Measurements from ENCODE around the gene RIPK3. TPM values are rescaled to one million over a fixed set of nuclear protein-coding genes. Genes with fewer than 3 reads are reported as not detected.
"Not testable (repeated sequence)": the region's sequence is repeated elsewhere in the genome, so short reads cannot be mapped to it uniquely, and the experiment has no call there.

Gene RIPK3
- 1 to 10 TPM; 2.1 to 3.6 (median 2.8) TPM for polyA plus RNA-seq (ENCODE audit: insufficient read depth in 1 of 5, insufficient read length in 5 of 5, low replicate concordance in 1 of 5)
- long read RNA-seq, donor 1, partial matches to known transcripts = 0 of 2 reads
- long read RNA-seq, donor 1, other reads (novel, unspliced or antisense) = 0 of 2 reads
- long read RNA-seq, donor 2 = 0 reads
- long read RNA-seq, donor 3 = 0 reads
- long read RNA-seq, donor 4 = 0 reads
- long read RNA-seq, donor 5 = 0 reads
- long read RNA-seq, donor 6, partial matches to known transcripts = 0 of 1 reads
- long read RNA-seq, donor 6, other reads (novel, unspliced or antisense) = 0 of 1 reads
- long read RNA-seq, donor 7, partial matches to known transcripts = 0 of 1 reads
- long read RNA-seq, donor 7, other reads (novel, unspliced or antisense) = 0 of 1 reads
- long read RNA-seq, donor 8 = 0 reads

GRCh38 chr14:24339284-24340151, at the start of gene RIPK3:
Gene RIPK3, minus strand, starts transcription at chr14:24339991. Its CDS starts 165 bp downstream, at chr14:24339826.
- DNase-seq = no peak

GRCh38 chr14:24389226-24389848, 49.5 kb upstream of the RIPK3 start:
- DNase-seq = no peak

DNA sequence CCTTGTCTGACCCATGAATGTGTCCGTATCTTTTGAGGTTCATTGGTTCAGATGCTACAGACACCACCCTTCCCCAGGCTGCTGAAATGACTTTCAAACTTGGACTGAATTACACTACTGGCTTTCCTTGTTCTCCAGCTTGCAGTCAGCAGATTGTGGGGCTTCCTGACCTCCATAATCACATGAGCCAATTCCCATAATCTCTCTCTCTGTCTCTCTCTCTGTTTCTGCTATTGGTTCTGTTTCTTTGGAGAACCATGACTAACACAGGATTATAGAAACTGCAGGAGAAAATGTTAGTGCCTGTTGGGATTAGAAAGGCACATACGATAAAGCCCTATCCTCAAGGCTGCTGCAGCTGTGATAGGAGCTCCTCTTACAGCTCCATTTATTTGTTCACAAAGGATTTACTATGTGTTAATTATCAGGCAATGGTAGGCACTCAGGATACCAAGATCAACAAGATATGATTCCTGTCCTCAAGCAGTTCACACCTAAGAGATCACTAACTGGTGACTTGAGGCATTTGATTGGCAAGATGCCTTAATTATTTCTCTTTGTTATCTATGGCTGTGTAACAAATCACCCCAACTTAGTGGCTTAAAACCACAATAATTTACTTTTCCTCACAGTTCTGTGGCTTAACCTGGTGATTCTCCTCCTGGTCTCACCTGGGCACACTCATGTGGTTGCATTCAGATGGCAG, 48.8 kb upstream of the RIPK3 start:
- DNase-seq = no peak

- not testable (repeated sequence) for DNase-seq
Measured at GRCh38 chr14:24387579-24387978, 47.8 kb upstream of the RIPK3 start.

DNA sequence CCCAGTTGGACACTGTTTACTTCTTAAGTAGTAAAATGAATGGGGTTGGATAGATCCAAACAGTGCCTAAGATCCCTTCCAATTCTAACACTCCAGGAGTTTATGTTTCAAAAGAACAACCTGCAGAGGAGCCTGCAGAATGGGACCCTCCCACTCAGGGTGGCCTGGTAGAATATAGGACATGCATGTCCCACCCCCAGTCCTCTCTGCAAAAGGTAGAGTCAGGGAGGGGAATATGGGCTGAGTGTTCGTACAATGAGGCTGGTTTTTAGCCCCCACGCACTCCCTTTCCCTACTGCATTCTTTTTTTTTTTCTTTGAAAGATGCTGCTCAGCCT, 47.2 kb upstream of the RIPK3 start:
- no peak for DNase-seq

- DNase-seq = no peak
Measured at GRCh38 chr14:24385524-24385923, 45.7 kb upstream of the RIPK3 start.

GRCh38 chr14:24384169-24384568, 44.4 kb upstream of the RIPK3 start:
- no peak for DNase-seq

- DNase-seq = no peak
Measured at GRCh38 chr14:24382064-24382371, 42.2 kb upstream of the RIPK3 start.

DNA sequence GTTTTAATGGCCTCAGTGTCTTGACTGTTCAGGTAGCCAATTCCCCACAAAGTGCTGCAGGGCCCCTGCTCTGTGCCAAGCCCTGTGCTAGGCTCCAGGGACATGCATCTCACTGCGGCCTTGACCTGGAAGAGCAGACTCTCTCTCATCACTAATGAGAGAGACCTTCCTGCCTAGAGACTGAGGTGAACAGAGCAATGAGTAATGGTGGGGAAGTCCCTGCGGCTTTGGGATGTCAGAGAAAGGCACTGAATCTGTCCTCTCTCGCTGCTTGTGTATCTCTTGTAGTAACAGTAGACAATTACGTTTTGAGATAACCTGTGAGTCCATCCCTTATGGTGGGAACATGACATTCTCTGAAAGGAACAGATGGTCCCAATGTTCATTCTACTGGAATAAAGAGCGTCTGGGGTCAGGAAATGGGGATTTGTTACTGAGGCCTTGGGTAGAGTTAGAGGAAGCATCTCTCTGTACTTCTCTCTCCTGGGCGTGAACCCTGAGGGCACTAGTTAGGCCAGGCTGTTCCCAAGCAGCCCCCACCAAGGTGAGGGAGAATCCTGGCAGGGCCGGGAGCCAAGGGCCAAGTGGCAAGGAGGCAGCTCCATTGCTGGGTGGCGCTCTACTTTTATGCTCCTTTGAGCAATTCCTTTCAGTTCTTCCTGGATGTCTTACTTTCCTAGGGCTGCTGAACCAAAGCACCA, 41.7 kb upstream of the RIPK3 start:
- no peak for DNase-seq

GRCh38 chr14:24379907-24380730, 40.3 kb upstream of the RIPK3 start:
- no peak for DNase-seq

DNA sequence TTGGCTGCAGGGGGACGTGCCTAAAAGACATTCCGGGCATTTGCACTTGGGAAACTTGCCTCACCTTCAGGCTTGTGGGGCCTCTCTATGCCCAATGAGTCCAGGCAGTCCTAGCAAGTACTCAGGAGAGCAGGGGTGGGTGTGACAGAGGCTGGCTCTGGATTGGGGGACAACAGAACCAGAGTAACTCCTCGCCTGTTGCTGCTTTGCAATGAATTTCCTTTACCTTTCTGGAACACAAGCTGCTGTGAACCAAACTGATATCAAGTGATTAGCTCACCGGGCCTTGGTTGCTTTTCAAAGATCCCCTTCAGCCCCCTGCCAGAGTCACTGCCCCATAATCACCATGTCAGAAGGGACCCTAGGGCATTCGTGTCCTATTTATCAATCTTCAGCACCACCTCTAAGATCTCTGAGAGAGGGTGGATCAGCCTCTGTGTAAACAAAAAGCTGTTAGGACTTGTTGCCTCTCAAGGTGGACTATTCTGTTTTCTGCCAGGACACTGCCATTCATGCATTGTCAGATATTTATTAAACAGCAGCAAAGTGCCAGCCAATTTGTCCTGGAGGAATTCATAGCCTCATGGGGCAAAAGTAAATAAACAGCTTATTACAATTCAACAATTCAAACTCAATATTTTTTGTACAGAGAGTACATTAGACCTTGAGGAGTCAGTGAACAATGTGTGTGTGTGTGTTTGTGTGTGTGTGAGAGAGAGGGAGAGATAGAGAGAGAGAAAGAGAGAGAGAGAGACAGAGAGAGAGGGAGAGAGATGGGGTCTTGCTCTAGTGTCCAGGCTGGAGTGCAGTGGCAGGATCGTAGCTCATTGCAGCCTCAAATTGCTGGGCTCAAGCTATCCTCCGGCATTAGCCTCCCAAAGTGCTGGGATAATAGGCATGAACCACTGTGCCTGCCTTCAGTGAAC, 39.5 kb upstream of the RIPK3 start:
- no peak for DNase-seq

GRCh38 chr14:24378327-24378726, 38.5 kb upstream of the RIPK3 start:
- no peak for DNase-seq

DNA sequence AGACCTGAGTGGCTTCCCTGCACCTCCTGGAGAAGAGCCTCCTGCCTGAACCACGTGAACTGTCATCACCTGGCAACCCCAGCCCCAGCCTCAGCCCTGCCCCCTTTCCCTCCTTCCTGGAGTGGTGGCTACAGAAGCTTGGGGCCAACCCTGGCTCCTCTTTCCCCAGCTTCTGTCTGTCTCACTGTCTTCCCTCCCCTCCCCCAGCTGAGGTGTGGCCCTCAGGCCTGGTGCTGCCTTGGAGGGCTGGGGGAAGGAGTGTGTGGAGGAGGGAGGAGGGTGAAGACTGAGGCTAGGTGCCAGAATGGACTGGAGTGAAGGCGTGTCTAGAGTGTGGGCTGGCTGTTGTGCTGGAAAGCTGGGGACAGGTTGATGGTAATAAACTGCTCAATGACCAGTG, 37.9 kb upstream of the RIPK3 start:
- DNase-seq = no peak

GRCh38 chr14:24377126-24377525, 37.3 kb upstream of the RIPK3 start:
- DNase-seq = no peak

DNA sequence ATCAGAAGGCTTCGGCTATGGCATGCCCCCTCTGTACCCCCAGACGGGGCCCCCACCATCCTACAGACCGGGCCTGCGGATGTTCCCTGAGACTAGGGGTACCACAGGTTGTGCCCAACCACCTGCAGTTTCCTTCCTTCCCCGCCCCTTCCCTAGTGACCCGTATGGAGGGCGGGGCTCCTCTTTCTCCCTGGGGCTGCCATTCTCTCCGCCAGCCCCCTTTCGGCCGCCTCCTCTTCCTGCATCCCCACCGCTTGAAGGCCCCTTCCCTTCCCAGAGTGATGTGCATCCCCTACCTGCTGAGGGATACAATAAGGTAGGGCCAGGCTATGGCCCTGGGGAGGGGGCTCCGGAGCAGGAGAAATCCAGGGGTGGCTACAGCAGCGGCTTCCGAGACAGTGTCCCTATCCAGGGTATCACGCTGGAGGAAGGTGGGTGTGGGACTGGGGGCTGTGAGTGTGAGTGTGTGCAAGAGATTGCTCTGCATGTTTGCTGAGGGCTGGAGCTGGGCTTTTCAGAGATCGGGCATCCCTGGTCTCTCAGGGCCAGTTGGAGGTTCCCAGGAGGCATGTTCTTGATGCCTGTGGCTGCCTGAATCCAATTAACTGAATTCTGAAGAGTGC, 36.8 kb upstream of the RIPK3 start:
- DNase-seq = no peak

DNA sequence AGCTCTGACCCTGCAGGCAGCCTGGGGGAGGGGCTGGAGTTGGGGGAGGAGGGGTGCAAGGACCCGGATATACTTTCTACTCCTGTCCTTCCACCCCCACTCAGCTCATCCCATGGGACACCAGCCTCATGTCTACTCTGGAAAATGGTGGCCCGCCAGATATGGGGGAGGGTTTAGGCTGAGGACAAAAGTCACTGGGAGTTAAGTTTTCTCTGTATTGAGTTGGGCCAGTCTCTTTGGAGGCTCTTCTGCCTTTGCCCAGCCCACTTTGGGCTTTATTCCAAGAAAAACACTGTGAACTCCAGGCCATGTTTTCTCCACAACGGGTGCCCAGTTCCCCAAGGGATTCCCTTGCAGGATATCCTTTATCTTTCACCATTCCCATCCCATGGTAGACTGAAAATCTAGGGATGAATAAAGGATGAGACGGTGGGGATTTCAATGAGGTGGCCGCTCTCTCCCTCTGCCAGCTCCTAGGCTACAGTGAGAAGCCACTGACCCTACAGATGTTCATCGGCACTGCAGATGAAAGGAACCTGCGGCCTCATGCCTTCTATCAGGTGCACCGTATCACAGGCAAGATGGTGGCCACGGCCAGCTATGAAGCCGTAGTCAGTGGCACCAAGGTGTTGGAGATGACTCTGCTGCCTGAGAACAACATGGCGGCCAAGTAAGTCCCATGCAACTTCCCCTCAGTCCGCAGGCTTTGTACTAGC, 33.1 kb upstream of the RIPK3 start:
- peak in 1 of 2 donors; percentile 31 for DNase-seq

DNA sequence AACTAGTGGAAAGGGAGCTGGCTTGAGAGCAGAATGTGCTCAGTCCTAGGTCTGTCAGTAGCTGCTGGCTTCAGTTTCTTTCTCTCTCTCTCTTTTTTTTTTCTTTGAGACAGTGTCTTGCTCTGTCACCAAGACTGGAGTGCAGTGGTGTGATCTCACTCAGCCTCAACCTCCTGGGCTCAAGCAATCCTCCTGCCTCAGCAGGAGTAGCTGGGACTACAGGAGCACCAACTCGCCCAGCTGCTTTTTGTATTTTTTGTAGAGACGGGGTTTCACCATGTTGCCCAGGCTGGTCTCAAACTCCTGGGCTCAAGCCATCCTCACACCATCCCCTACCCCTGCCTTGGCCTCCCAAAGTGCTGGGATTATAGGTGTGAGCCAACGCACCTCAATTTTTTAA, 31.8 kb upstream of the RIPK3 start:
- not testable (repeated sequence) for DNase-seq

- no peak for DNase-seq
Measured at GRCh38 chr14:24370748-24371147, 31.0 kb upstream of the RIPK3 start.
